ENCODE data around the gene PLXNA2.

DNA sequence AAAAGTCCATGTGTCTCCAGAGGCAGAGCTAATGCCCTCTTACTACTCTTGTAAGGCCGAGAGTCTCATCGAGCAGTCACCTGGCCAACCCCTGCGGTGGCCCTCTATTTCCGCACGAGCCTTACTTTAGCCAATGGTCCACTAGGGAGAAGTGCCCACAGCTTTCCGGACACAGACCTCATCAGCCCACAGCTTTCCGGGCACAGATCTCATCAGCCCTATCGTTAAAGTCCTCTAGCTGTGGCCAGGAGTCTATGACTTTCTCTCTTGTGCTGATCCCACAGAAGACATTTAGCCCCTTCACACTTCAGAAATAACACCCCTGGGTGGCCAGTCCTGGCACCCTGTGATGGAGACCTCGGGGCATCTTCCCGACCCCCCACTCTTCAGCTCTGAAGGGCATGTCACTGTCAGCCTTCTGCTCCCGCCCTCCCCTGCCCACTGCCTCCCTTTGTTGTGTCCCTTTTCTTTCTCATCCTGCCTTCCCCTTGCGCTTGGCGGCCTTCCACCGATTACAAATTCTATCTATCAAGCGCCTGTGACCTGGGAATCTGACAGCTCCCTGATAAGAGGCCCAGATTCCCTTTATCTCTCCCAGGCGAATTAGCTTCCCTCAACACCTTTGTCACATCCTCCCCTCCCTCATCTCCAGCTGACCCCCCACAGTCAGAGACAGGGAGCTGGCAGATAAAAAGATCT lies 161.0 kb downstream of the PLXNA2 start:
- TF ChIP-seq, protein P1, sequence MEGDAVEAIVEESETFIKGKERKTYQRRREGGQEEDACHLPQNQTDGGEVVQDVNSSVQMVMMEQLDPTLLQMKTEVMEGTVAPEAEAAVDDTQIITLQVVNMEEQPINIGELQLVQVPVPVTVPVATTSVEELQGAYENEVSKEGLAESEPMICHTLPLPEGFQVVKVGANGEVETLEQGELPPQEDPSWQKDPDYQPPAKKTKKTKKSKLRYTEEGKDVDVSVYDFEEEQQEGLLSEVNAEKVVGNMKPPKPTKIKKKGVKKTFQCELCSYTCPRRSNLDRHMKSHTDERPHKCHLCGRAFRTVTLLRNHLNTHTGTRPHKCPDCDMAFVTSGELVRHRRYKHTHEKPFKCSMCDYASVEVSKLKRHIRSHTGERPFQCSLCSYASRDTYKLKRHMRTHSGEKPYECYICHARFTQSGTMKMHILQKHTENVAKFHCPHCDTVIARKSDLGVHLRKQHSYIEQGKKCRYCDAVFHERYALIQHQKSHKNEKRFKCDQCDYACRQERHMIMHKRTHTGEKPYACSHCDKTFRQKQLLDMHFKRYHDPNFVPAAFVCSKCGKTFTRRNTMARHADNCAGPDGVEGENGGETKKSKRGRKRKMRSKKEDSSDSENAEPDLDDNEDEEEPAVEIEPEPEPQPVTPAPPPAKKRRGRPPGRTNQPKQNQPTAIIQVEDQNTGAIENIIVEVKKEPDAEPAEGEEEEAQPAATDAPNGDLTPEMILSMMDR (IDR thresholded peaks at IDR 0.05): no peak
- no peak for TF ChIP-seq POLR2A (IDR thresholded peaks at IDR 0.05)
